ENCODE measurements around the gene ADAMTSL4. TPM values are rescaled to one million over a fixed set of nuclear protein-coding genes. Genes with fewer than 3 reads are reported as not detected.

Gene ADAMTSL4
- total RNA-seq, 1 donor from 2014 or later: 12.5 TPM

DNA sequence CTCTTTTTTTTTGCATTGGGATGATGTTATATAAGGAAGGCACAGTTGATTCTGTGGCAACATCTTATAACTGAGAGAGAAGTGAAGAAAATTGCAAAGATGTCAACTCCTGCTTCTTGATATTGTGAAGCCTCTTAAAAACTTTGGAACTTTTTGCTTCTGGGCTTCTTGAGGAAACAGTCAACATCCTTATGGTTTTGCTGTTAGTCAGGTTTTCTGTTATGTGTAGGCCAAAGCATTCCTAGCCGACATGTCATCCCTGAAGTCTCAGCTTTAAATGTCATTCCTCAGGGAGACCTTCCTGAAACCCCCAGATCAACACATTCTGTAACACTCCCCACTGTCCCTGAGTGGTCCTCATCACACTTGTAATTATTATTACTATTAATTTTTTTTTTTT lies 21.0 kb upstream of the ADAMTSL4 start:
- Mint-ChIP-seq H3K4me1 (ENCODE audit: unreplicated experiment) (peaks cover 23% of the 10 kb centered on the region), H3K27ac (no peak overlapping the region), H3K4me3 (no peak overlapping the region), H3K9me3 (no peaks in the 10 kb centered on the region), H3K36me3 (no peaks in the 10 kb centered on the region), H3K27me3 (no peaks in the 10 kb centered on the region)
- TF ChIP-seq, protein P1, sequence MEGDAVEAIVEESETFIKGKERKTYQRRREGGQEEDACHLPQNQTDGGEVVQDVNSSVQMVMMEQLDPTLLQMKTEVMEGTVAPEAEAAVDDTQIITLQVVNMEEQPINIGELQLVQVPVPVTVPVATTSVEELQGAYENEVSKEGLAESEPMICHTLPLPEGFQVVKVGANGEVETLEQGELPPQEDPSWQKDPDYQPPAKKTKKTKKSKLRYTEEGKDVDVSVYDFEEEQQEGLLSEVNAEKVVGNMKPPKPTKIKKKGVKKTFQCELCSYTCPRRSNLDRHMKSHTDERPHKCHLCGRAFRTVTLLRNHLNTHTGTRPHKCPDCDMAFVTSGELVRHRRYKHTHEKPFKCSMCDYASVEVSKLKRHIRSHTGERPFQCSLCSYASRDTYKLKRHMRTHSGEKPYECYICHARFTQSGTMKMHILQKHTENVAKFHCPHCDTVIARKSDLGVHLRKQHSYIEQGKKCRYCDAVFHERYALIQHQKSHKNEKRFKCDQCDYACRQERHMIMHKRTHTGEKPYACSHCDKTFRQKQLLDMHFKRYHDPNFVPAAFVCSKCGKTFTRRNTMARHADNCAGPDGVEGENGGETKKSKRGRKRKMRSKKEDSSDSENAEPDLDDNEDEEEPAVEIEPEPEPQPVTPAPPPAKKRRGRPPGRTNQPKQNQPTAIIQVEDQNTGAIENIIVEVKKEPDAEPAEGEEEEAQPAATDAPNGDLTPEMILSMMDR (conservative IDR thresholded peaks at IDR 0.05): no peak
- no peak for DNase-seq (ENCODE audit: extremely low spot score, unreplicated experiment)

DNA sequence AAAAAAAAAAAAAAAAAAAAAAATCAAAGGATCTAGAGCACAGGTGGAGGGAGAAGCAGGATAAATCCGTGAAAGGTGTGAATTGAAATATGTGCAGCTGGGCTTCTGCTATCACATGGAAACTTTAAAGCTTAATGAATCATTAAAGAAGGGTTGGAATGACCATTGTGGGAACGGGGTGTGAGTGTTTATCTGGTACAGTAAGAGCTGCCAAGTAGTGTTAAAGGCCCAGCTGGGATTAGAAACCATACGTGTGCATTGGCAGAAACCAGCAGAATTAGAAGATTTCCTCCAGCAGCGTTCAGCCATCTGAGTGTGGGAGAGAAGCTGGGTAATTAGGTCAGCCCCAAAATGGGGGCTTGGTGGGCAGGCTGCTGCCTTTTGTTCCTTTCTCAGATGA lies 20.2 kb upstream of the ADAMTSL4 start:
- H3K36me3 Mint-ChIP-seq: no peaks in the 10 kb centered on the region
- no peaks in the 10 kb centered on the region for H3K27me3 Mint-ChIP-seq
- H3K9me3 Mint-ChIP-seq: no peaks in the 10 kb centered on the region
- H3K4me3 Mint-ChIP-seq: no peak overlapping the region
- no peak for DNase-seq (ENCODE audit: extremely low spot score, unreplicated experiment)
- H3K27ac Mint-ChIP-seq: no peak overlapping the region
- peaks cover 19% of the 10 kb centered on the region for H3K4me1 Mint-ChIP-seq (ENCODE audit: unreplicated experiment)
- TF ChIP-seq, protein P1 (conservative IDR thresholded peaks at IDR 0.05): no peak

DNA sequence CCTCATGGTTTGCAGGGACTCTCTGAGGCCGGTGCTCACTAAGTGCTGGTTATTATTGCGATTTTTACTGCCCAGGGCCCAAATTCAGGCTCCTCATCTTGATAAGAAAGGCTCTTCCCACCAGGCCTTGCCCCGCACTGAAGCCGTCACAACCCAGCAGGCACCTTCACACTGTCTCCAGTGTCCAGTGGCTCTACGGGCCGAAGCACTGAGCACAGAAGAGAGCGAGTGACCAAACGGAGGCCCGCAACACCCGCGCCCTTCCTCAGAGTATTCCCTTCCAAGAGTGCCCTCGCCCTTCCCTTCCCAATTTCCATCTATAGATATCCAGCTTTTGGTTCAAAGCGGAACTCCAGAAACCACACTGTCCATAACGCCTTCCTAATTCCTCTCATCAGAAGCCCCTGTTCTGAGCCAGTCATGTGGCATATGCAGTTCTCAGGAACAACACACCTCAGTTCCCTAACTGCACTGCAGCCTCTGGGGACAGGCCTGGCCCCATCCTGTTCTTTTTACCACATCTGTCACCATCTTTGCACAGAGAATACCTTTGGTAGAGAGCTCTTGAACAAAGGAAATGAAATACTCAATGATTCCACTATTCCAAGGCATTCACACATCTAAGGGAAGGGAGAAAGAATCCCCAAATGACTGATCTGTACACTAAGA lies 18.6 kb upstream of the ADAMTSL4 start:
- H3K27me3 Mint-ChIP-seq: no peaks in the 10 kb centered on the region
- TF ChIP-seq, protein P1 (conservative IDR thresholded peaks at IDR 0.05): no peak
- H3K36me3 Mint-ChIP-seq: no peaks in the 10 kb centered on the region
- no peak overlapping the region for H3K4me3 Mint-ChIP-seq
- no peak for DNase-seq (ENCODE audit: extremely low spot score, unreplicated experiment)
- H3K4me1 Mint-ChIP-seq (ENCODE audit: unreplicated experiment): peaks cover 19% of the 10 kb centered on the region
- no peaks in the 10 kb centered on the region for H3K9me3 Mint-ChIP-seq
- no peak overlapping the region for H3K27ac Mint-ChIP-seq

DNA sequence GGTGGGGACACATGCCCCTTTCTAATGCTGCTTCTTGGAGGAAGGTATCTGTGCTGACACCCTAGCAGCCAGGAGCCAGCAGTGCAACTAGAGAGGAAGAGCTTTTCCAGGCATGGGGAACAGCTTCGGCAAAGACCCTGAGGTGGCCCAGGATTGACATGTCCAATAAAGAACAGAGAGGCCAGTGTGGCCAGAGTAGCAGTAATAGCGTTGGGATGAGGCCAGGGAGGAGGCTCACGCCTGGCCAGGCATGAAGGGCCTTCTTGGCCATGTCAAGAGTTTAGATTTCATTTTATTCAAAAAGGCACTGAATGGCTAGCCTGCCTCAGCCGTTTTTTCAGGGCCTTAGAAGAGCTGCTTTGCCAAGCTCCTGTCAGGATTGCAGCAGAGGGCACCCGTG lies 16.3 kb upstream of the ADAMTSL4 start:
- peaks cover 19% of the 10 kb centered on the region for H3K4me1 Mint-ChIP-seq (ENCODE audit: unreplicated experiment)
- H3K27ac Mint-ChIP-seq: peak overlapping the region; percentile 63
- peak overlapping the region; percentile 7 for H3K4me3 Mint-ChIP-seq

DNA sequence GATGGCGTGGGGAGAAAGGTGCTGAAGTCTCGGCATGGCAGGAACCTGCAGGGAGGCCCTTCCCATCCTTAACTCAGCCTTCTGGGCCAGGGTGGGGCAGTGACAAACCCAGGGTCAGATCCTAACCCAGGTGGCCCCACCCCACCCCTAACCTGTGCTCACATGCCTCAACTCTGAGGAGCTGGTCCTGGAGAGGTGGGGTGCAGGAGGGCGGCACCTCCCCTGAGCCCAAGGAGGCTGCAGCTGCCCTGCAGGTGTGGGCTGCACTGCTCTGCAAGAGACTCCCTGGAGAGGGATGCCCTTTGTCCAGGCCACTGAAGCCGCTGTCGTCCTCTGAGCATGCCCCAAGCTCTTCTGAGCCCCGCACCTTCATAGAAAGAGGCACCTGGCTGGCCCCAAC lies 15.2 kb upstream of the ADAMTSL4 start:
- Mint-ChIP-seq H3K9me3 (no peaks in the 10 kb centered on the region), H3K36me3 (no peaks in the 10 kb centered on the region), H3K4me3 (no peak overlapping the region), H3K27me3 (no peaks in the 10 kb centered on the region), H3K4me1 (ENCODE audit: unreplicated experiment) (peaks cover 29% of the 10 kb centered on the region), H3K27ac (no peak overlapping the region)
- DNase-seq (ENCODE audit: extremely low spot score, unreplicated experiment): no peak
- TF ChIP-seq, protein P1 (conservative IDR thresholded peaks at IDR 0.05): no peak

More for the DNA sequence above, 16.3 kb upstream of the ADAMTSL4 start:
- no peak for DNase-seq (ENCODE audit: extremely low spot score, unreplicated experiment)
- Mint-ChIP-seq H3K27me3 (no peaks in the 10 kb centered on the region), H3K9me3 (no peaks in the 10 kb centered on the region), H3K36me3 (no peaks in the 10 kb centered on the region)
- TF ChIP-seq, protein P1 (conservative IDR thresholded peaks at IDR 0.05): peak; percentile 22
